Lower leg skin (tissue), 3 donors: Measurements from ENCODE around the gene SORBS2.

Source experiments
- POLR2A ChIP-seq, 2 donors: fragments of 450-650 bp; IDR thresholded peaks; one replicate each; pipeline ENCODE4 v1.6.1; 2016 to 2017; ENCODE audit warnings: antibody characterized with exemption in 2 of 2, mild to moderate bottlenecking in 1 of 2, moderate library complexity in 1 of 2
- TF ChIP-seq, protein P1 (sequence below), 3 donors: fragments of 450-650 bp; IDR thresholded peaks; one replicate each; pipeline ENCODE4 v1.5.1; 2016; ENCODE audit warnings: antibody characterized with exemption in 3 of 3, mild to moderate bottlenecking in 3 of 3, moderate library complexity in 2 of 3

DNA sequence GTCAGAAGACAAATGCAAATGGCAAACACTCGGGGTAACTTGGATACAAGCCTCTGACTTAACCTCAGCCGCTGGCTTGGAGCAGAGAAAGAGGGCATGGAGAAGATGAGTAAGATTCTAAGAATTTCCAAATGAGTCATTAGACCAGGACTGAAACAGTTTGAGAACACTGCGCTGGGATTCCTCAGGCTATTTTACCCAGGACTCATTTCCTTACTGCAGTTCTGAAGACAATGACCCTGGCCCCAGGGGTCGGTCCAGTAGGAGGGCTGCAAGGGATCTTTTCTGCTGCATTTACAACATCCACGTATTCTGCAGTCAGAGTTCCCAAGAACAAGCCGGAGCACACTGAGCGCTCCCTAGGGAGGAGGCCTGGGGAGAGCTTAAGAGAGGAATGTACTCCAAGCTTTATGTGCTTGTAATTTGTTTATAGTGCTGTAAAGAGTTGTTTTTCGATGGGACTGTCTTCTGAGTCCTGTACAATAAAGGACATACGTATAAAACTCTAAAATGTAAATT is 27.3 kb upstream of the SORBS2 start:
- TF ChIP-seq, protein P1, sequence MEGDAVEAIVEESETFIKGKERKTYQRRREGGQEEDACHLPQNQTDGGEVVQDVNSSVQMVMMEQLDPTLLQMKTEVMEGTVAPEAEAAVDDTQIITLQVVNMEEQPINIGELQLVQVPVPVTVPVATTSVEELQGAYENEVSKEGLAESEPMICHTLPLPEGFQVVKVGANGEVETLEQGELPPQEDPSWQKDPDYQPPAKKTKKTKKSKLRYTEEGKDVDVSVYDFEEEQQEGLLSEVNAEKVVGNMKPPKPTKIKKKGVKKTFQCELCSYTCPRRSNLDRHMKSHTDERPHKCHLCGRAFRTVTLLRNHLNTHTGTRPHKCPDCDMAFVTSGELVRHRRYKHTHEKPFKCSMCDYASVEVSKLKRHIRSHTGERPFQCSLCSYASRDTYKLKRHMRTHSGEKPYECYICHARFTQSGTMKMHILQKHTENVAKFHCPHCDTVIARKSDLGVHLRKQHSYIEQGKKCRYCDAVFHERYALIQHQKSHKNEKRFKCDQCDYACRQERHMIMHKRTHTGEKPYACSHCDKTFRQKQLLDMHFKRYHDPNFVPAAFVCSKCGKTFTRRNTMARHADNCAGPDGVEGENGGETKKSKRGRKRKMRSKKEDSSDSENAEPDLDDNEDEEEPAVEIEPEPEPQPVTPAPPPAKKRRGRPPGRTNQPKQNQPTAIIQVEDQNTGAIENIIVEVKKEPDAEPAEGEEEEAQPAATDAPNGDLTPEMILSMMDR (IDR thresholded peaks at IDR 0.05), result no peak
- TF ChIP-seq POLR2A (IDR thresholded peaks at IDR 0.05), result no peak
